ENCODE results near the gene SRD5A3.
A peak's percentile ranks its signal among the peaks of the same experiment; 100 is the strongest.

The SRD5A3 gene

DNA sequence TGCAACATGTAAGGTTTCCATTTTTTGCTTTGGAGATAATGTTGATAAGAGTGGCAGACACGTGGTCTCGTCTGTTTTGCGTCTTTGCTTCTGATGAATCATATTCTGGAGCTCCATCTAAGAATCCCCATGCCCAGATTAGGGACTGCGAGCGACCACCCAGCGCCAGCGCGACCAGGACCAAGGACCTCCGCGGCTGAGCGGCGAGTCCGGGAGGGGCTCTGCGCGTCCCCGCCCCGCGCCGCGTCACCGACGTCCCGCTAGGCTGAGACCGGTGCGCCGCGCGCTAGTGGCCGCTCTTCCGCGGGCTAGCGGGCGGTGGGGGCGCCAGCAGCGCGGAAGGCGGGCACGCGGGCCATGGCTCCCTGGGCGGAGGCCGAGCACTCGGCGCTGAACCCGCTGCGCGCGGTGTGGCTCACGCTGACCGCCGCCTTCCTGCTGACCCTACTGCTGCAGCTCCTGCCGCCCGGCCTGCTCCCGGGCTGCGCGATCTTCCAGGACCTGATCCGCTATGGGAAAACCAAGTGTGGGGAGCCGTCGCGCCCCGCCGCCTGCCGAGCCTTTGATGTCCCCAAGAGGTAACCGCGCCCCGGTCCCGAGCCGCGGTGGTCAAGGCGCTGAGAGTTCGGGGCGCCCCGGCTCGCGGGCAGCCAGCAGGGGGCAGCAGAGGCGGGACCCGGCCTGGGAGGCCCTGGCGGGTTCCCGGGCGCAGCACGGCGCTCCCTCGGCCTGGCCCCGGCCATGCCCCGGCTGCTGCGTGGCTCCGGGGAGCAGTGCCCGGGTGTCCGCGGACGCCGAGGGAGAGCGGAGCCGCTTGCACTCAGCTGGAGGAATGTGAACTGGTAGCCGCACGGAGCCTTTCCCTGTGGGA lies at the start of gene SRD5A3:
Gene SRD5A3, plus strand, starts transcription at position 263 of the 871 bp plus-strand sequence. Its CDS starts 95 bp downstream, at position 358.
- peak; percentile 94 for DNase-seq

DNA sequence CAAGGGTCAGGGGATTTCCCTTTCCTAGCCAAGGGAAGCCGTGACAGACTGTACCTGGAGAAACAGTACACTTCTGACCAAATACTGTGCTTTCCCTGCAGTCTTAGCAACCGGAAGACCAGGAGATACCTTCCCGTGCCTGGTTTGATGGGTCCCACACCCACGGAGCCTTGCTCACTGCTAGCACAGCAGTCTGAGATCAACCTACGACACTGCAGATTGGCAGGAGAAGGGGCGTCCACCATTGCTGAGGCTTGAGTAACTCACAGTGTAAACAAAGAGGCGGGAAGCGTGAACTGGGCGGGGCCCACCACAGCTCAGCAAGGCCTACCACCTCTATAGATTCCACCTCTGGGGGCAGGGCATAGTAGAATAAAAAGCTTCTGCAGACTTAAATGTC lies 48.7 kb upstream of the SRD5A3 start:
- DNase-seq, result peak; percentile 11

DNA sequence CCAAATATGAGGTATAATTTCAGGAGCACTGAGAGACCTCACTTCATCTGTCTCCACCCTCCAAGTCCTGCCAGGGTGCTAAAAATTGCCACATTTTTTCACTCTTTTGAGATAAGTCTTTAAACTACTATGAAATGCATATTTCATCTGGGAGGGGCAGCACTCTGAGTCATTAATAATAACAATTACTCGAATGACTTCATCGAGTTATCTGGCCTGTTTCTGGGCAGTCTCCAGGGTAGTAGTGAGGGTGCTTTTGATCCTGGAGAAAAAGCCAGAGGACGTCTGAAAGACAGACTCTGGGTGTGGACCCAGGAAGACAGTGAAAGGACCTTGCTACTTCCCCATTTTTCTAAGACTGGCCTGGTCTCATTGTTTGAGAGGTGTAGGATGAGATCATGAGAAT lies 42.3 kb upstream of the SRD5A3 start:
- DNase-seq, result peak; percentile 16

DNA sequence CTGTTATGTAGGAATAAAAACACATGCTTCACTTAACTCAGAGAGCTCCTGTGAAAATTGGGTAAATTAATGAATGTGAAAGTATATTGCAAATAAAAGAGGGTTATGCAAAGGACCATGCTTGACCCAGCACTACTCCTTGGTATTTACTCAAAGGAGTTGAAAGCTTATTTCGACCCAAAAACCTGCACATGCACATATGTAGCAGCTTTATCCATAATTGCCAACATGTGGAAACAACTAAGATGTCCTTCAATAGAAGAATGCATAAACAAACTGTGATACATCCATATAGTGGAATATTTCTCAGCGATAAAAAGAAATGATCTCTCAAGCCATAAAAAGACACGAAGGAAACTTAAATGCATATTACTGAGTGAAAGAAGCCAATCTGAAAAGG lies 41.7 kb upstream of the SRD5A3 start:
- no peak for DNase-seq

DNA sequence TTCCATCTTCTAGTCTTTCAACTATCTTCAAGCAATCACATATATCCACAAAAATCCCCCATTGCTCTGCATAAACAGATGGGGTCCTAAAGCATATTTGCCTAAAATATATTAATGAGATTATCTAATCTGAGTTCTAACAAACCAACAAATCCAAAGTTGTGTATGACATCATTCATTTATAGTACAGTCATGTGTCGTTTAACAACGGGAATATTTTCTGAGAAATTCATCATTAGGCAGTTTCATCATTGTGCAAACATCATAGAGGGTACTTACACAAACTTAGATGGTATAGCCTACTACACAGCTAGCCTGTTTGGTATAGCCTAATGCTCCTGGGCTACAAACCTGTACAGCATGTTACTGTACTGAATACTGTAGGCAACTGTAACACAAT lies 38.0 kb upstream of the SRD5A3 start:
- no peak for DNase-seq

DNA sequence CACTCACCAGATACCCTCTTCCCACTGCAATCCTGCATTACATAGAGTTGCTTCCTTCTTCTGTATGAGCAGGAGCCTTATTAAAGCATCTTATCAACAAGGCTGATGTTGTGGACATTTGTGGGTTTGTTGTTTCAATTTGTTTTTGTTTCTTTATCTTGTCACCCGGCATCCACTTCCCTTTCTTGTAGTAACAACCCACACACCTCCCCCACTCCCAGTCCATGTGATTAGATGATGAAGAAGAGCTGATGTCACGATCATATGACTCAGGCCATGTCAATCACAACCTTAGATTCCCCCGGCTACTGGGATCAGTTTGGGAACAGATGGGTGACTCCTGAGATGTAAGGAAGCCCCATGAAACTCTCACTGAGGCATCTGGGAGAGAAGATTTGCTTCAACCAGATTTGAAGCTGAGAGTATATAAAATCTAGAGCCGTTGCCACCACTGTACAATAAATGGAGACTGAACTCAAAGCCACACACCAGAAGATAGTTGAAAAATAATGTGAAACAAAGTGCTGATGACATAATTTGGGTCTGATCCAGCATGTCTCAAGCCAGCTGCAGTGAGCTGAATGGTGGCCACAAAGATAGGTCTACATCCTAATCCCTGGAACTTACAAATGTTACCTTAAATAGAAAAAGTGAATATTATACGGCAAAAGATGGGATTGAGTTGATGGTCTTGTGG lies 34.1 kb upstream of the SRD5A3 start:
- peak; percentile 44 for DNase-seq

DNA sequence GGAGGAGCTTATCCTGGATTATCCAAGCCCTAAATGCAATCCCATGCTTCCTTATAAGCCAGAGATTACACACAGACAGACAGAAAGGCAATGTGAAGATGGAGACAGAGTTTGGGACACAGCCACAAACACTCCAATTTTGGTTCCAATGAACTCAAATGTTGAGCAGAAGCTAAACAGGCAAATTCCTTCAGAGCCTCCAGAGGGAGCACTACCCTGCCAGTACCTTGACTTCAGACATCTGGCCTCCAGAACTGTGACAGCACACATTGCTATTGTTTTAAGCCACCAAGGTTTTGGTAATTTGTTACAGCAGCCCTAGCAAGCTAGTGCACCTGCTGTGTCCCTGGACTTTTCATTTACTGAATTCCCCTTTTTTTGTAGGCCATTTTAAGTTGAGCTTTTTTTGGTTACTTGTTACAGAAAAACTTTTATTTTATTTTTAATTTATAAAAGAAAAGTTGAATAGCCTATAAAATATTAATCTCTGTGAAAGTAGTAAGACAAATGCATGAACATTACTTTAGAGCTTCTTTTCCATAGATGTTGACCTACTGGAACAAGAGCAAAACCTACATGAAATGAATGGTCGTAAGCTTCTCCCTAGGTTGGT lies 33.4 kb upstream of the SRD5A3 start:
- peak; percentile 77 for DNase-seq

DNA sequence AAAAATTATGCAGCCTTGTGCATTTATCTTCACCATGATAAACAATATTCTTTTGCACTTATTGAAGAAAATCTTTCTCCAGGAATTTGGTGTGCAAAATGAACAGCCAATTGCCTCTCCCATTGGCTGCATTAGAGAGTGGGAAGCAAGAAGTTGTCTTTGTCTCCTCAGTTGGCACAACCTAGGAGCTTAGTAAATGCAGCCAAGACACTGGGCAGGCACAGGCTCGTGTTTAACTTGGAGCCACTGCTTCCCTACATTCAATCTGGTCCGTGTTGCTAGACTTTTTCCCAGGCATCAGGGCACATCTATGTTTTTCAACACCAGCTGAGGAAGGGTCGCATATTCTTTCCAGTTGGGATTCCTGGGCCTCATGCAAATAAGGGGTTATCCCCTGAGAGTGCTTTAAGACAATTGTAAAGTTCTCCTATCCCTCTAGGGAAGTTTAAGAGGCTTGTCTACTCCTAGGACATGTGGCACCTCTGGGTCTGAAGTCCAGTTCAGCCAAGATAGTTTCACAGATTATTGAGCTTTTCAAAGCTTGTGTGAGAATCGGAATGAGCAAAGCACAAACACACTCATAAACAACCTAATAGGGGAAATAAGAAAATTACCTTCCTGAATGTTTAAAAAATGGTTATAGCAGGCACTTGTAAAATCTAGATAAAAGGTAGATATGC lies 31.8 kb upstream of the SRD5A3 start:
- no peak for DNase-seq

DNA sequence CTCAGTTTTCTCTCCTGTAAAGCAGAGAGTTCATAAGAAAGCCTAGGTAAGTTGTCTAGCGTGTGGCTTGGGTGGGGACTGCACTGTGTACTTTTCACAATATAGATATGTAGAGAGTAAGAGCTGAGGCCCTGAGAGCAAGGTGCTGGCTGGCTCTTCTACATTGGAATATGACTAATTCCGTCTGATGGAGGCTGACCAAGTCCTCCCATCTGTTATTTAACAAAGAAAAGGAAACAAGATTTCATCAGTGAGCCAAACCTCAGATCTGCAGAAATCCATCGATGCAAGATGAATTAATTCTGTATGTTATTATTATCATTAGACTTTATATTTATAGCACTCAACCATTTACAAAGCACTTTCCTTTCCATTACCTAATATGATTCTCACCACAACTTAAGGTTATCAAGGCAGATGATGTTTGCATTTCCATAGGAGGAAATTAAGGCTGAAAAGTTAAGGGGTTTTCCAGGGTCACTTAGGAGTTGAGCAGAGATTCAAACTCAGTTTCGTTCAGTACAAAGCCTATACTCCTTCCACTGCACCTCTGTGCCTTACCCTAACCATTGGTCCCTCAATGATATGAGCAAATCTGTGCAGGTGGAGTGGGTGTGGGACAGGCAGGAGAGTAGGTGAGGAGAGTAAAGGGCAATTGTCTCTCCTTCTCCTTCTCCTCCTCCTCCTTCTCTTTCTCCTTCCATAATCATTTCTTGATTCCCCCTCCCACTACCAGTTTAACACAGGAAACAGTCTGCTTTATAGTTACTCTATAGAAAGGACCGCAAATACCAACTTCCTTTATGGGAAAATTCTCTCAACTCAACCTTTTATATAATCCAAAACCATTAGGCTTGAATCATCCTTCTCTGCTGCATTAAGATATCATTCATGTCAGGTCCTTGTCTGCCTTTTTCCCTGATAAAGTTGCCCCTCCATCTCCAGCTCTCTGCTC lies 27.6 kb upstream of the SRD5A3 start:
- no peak for DNase-seq

DNA sequence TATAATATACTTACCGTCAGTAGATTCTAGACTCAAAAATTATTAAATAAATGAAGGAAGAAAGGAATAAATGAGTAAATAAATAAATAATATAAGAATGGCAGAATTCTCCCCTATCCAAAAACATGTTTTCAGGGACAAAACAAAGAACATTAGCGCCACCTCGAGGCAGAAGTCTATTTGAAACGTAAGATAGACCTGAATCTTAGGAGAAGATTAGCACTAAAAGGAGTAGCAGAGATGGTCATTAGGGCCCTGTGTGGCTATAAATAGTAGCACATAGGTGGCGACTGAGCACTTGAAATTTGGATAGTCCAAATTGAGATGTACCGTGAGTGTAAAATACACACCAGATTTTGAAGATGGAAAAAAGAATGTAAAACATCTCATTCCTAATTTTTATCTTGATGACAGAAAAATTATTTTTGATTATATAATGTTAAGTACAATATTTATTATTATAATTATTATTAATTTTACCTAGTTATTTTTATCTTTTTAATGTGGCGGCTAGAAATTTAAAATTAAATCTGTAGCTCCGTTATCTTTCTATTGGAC lies 24.3 kb upstream of the SRD5A3 start:
- DNase-seq, result peak; percentile 91

DNA sequence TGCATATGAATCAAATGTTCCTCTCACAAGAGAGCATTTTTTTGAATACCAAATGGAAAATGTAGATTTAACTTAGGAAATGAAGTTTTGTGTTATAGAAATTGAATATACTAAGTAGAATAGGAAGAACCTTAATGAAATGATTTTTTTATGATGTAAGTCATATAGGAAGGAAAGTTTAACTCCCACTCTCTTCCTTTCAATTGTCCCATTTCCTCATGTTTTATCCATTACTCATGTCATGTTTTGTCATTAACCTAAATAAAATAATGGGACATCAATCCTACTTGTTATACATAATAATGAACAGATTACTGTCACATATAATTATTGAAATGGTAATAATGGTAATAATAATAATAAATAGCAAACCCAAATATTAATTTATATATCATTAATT lies 22.7 kb upstream of the SRD5A3 start:
- DNase-seq, result no peak

DNA sequence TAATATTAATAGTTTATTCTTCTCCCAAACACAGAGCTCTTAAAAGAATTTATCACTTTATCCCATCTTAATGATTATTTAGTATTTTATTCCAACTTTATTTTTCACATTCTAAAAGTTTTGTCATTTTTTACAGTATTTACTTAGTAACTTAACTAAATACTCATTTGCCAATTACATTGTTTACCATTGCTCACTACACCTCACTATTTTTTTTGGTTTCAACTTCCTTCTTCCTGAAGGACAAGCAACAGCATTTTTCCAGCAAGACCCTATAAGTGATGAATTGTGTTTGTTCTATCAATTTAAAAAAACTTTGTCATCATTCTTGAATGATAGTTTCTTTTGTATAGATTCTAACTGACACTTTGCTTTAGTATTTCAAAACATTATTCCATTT lies 19.4 kb upstream of the SRD5A3 start:
- no peak for DNase-seq

DNA sequence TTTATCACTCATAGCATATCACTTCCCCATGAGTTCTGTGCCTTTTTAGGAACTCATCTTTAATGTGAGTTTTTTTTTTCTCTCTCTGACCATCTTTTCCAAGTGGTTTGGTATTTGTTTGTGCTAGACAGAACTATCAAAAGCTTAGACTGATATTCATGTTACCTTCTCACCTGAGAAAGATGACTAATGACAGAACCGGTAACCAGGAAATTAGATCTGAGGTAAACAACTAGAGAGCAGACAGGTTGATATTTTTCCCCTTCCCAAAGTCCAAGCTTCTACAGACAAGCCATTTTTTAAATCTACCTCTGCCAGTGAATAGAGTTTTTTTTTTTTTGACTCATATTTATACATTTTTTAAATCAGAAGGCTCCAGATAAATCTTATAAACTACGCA lies 17.0 kb upstream of the SRD5A3 start:
- no peak for DNase-seq

DNA sequence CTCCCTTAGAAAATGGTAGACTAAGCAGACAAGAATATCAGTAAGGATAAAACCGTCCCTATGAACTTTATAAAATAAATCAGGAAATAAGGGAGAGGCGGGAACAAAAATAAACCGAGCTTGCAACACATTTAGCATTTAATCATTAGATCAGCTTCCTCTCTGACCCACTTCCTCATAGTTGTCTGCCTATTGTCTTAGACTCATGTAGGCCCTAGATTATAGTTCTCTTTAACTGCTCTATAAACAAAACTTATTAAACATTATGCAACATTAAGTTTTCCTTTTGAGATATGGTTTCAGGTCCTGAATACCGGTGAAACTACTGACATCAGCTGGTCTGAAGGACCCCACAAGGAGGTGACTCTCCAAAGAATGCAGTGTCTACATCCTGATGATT lies 15.8 kb upstream of the SRD5A3 start:
- peak; percentile 63 for DNase-seq

DNA sequence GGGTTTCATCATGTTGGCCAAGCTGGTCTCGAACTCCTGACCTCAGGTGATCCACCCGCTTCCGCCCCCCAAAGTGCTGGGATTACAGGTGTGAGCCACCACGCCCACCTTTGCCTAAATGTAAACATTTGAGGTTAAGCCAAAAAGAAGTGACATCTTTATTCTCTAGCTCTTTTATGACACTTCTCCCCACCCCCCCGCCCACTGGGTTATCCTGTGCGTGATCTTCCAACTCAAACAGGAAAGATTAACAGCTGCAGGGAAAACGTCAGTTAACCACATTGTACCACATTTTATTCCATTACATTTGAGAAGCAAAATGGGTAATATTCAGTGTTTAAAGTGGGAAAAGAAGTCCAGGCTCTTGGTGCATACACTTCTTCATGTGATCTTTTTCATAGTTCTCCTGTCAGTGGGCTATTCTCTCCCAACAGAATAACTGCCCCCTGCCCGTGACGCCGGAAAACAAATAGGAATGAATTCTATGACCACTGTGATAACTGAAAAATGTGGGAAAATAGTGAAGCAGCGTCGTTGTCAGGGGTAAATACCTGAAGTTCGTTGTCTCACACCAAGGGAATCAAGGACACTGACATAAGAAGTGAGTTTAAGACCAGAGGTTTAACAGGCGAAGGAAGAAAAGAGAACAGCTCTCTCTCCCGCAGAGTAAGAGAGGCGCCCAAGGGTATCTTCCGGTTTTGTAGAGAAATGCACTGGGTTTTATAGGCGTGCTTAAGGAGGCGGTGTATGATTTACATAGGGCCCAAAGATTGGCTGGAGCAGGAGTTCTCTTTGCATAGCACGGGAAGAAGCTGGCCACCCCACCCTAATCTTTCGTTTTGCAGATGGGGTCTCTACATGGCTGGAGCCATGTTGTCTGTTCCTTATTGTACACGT lies 9.7 kb upstream of the SRD5A3 start:
- DNase-seq, result peak; percentile 61

DNA sequence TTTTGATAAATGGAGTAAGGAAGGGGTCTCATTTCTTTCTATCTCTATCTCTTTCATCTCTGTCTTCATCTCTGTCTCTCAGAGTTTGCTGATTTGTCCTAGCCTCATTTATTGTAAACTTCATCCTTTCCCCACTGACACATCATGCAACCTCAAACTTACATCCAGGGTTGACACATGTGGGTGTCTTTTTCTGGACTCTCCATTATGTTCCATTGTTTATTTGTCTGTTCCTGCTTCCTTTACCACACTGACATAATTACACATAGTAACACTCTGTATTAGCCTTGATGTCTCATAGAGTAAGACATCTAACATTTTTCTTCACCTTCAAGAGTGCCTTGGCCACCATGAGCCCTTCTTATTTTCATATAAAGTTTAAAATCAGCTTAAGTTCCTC lies 8.1 kb upstream of the SRD5A3 start:
- DNase-seq, result no peak

DNA sequence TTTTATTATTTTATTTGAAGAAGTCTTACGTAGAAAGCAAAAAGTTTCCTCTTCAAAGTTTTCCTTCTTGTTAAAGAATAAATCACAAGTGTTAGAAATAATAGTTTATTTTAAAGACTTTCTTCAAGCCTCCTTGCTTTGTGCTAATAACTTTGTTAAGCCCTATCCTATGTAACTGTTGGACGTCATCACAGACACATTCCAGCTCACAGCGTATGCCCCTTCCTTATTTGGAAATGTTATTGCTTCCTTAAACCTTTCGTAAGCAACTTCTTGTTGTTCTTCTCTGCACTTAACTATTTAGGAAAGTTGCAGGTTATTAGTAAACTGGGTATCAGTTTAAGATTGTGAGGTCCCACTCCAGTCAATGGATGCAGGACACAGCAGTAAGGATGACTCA lies 7.6 kb upstream of the SRD5A3 start:
- DNase-seq, result no peak

DNA sequence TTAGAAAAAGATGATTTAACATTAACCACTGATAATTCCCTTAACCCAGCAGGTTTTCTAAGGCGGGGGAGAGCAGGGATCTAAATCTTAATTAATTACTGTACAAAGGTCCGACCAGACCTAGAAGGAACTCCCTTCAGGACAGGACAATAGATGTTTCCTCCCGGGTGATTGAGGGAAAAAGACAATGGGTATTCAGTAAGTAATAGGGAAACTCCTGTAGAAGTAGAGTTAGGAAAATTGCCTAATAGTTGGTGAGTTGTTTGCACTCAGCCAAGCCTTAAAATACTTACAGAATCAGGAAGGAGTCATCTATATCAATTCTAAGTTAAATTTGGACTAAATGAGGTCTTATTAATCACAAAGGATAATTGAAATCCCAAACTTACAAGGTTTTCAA lies 5.8 kb upstream of the SRD5A3 start:
- no peak for DNase-seq

DNA sequence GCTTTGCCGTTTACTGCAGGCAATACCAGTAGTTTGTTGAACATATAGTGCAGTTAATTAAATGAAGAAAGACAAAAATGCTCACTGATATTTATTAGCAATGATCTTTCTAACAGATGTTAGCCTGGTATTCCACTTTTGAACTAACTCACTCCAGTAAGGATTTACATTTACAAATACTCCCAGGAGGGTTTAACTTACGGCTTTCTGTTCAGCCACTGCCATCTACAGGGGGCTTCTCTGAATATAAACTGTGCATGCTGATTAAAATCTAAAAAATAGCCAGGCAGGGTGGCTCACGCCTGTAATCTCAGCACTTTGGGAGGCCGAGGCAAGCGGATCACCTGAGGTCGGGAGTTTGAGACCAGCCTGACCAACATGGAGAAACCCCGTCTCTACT lies 2.2 kb upstream of the SRD5A3 start:
- no peak for DNase-seq

DNA sequence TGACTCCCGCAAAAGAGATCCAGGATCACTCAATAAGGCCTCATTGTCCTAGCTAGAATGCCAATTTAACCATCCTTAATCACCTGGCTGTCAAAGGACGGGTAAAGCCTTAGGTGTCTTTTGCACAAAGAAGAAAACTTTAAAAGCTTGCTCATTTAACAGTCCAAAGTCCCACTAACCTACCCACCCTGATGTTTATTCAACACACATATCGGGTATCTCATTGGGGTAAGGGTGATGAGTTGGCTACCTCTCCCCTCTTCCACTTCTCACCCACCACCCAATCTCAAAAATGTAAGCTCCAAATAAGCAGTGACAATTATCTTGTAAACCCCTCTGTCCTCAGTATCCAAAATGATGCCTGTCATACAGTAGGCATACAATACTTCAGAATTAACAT lies 988 bp upstream of the SRD5A3 start:
- DNase-seq, result no peak

DNA sequence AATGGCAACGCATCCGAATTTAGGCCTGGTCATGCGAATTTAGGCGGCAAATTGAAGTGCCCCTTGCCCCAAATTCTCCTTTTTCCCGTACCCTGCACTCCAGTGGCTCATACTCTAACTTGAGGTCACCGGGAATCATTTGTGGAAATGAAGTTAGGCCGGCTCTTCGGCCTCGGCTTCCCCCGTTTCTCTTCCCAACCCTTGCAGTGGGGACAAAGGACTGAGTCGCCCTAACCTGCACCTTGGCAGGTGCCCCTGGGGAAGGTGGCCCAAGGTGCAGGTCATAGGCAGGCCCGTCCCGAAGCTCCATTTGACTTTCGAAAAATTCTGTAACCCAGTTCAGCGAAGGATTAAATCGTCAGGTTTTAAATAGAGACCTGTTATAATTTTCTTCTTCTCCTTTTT lies 811 bp downstream of the SRD5A3 start:
- DNase-seq, result no peak
